Umbilical cord (tissue), 2 donors: Measurements from ENCODE around the gene CNTN6. TPM values are rescaled to one million over a fixed set of nuclear protein-coding genes. Genes with fewer than 3 reads are reported as not detected.
A peak's percentile ranks its signal among the peaks of the same experiment; 100 is the strongest.

Experiments
- DNase-seq: peaks from one replicate; pipeline ENCODE4 v3.0.0-alpha.2; 2015; ENCODE audit warnings: low spot score
- total RNA-seq: library from RNA; depleted of rRNA; stranded (reverse); fragments of >200 nt; gene quantifications from one replicate; pipeline ENCODE4 v1.2.3, GENCODE V29; 2014; ENCODE audit warnings: low replicate concordance; ENCODE audit not compliant: insufficient read depth

The CNTN6 gene
- 53.9 TPM for total RNA-seq

DNA sequence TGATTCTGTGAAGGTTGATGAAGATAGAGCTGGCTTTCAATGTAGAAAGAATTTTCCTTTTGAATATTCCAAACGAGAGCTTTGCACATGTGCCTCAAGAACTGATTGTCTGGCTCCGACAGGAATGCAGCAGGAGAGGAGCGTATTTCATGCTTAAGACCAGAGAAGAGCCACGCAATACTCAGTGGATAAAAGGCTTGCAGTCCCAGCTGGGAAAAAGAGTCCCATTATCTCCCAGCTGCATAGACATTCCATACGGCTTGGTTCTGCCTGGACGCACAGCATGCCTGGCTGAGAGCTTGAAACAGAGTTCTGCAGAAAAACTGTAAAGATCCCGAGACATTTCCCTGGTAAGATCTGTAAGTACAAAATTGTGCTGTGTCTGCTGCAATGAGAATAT lies at the start of gene CNTN6:
CNTN6 (plus strand) TSS at position 254 of the 400 bp plus-strand sequence. CDS start 54,985 bp downstream, outside the sequence.
- DNase-seq: peak; percentile 92

DNA sequence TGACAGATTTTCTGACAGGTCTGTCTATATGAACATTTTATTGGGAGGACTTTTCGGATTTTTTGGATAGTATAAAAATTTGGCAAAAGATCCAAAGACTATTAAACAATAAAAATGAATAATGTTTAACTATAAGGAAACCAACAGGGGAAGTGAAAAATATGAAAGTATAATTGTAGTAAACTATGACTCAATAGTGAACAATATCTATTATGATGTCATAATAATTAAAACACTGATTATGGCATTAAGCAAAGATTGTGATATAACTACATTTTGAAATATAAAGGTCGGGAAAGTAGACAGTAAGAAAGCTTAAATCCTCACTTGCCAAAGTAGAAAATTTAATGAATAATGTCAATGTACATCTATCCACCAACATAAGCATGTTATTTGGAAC lies 44.3 kb upstream of the CNTN6 start:
- DNase-seq: no peak

DNA sequence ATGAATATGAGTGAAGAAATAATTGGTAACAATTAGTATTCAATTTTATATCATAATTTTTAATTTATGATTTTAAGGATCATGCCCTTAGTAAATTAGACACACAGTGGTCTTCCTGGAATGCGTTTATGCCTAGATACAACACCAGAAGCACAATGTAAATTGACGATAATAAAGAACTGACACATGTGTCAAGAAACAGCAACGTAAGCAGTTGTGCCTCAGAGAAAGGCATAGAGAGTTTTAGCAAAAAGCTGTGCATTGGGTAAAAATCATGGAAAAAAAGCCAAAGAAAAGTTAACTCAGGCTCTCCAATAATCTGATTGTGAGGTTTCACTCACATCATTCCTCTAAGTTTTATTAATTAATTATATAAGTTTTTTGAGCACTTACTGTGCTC lies 37.0 kb upstream of the CNTN6 start:
- no peak for DNase-seq

DNA sequence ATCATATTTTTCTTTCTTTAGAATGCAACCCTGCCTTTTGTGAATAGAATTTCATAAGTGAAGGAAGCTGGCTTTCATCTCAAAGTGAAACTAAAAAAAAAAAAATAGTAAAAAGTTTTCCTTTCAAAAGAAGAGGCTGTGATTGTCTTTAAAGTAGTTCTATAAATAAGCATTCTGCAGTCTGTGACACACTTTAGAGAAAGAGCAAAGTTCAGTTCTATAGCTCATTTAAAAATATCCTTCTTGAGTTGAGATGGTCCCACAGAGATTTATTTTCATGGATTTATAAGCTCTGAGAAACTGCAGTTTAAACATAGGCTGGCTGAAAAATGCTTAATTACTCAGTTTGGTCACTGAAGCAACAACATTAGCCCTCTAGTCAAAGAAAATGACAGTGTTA lies 36.1 kb upstream of the CNTN6 start:
- DNase-seq: peak; percentile 70

DNA sequence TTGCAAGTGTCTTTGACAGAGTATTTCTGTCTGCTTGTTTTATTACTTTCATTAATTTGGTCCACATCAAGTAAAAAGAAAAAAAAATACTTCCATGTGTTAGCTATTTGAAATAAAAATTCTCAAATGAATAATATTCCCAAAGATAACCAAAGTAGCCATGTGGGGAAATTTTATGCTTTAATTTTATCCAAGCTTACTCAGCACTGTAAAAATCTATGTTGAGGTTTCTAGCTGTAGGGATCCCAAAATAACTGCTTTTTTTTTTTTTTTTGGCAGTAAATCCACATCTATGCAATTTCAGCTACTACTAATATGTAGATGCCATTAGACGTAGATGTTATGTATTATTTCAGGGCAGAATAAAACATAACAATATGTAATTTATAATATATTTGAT lies 35.4 kb upstream of the CNTN6 start:
- DNase-seq: peak; percentile 64

DNA sequence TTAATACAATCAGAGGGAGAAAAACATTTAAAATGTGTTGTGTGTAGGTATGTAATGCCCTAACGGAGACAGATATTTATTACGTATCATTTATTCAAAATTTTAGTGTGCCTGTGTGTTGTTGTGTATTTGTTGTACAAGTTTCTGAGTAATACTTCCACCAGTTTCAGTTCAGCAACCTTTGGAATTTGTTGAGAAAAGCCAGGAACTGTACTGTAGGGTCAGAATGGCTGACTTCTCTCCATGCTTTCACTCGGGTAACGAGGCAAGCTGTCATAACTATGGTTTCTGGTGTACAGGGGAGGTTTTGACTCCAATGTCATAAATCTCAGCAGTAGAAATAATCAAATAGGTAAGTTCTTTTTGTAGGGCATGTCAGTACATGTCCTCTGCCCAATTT lies 23.8 kb upstream of the CNTN6 start:
- no peak for DNase-seq

DNA sequence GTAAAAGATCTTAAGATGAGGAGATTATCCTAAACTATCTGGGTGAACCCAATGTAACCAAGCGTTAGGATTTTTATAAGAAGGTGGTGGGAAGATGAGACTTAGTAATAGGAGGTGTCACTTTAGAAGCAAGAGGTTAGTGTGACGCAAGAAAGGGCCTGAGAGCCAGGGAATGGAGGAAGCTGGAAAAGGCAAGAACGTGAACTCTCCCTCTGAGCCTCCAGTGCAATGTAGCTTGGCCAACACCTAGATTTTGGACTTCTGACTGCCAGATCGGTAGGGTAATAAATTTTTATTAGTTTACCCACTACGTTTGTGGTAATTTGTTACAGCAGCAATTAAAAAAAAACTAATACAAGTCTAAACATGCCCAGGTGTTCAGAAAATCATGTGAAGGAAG lies 20.8 kb upstream of the CNTN6 start:
- no peak for DNase-seq

DNA sequence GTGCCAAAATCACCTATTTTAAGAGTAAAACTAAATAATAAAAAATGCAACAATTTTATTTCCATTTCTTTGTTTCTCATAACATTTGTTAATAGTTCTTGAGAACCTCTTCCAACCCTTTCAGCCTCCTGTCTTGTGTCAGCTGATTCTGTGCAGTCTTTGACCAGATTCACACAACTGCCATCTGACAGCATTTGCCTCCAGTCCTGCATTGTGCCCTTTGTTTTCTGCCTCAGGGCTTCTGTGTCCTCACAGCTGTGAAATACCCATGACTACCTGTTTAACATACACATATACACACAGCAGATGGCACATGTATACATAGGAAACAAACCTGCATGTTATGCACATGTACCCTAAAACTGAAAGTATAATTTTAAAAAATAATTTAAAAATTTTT lies 13.2 kb upstream of the CNTN6 start:
- DNase-seq: no peak

DNA sequence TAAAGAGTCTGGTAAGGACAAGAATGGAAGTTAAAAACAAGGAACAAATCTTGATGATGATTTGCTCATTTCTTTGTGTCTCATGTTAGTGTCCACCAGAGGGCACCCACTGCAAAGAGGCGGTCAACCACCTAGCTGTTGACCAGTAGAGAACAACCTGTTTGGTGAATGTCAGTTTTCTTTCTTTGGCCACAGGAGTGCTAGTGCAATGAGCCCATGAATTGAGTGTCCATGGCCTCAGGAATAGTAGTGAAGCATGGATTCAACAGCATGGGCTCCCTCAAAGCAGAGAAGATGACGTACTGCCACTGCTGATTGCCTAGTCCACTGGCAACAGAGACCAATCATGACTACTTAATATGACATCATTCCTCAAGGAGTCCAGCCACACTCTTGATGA lies 10.7 kb upstream of the CNTN6 start:
- peak; percentile 63 for DNase-seq

DNA sequence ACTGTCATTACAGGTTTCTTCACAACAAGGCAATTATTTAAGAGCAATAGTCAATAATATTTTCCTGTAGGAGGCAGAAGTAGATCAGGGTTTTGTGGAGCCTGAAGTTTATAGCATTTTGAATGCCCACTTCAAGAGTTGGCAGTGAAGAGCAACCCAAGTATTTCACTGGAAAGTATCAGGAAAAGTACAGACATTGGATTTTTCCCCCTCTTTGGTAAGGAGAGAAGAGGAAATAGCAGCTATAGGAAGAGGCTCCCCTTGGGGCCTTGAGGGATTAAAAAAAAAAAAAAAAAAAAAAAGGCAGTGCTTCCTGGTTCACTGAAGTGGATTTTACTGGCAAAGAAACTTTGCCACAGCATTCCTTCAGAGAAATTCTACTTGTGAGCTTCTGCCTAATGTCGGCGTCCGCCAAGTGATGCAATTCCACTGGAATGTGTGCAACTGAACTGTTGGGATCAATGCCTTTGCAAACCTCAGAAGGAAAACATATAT lies 5.7 kb upstream of the CNTN6 start:
- peak; percentile 88 for DNase-seq

DNA sequence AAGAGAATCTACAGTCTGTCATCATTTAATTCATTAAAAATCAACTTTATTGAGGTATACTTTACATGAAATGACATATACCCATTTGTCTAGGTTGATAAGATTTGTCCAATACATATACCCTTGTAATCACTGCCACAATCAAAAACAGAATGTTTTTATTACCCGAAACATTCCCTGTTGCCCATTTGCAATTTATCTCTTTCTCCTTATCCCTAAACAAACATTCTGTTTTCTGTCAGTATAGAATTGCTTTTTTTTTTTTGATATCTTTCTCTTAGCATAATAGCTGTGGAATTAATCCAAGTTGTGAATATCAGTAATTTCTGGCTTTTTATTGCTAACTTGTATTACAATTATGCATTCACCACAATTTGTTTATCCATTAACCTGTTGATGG lies 4.3 kb upstream of the CNTN6 start:
- no peak for DNase-seq

DNA sequence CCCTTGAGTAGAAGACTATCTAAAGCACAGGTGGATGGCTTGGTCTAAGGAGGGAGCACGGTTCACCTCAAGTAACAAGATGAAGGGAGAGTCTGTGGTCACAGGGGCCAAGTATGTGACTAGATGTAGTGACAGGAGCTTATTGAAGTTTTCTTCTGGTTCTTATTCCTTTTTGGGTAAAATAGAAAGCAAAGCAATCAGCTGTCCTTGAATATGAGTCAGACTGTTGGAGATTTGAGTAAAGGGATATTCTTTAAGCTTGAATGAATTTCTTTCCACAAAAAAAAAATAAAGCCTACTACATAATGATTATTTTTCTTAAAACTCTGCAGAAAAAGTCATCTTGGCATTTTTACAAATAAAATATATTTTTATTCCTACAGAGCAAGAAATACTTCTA lies 1.5 kb upstream of the CNTN6 start:
- DNase-seq: peak; percentile 56

DNA sequence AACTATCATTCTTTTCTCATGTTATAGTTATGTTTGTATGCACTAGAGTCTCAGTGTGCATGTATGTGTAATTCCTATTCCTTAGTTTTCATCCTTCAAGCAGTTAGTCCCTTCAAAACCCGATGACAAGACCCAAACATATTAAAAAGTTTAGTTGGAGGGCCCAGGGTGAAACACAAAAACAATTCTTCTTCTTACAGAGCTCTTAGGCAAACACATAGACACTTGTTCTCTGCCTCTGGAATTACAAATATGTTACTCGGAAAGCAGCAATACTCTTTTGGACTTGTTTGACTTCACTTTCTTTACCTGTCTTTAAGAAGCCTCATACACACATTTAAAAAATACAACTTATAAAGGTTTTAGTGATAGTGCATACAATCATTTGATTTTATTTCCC lies 763 bp upstream of the CNTN6 start:
- DNase-seq: peak; percentile 40

DNA sequence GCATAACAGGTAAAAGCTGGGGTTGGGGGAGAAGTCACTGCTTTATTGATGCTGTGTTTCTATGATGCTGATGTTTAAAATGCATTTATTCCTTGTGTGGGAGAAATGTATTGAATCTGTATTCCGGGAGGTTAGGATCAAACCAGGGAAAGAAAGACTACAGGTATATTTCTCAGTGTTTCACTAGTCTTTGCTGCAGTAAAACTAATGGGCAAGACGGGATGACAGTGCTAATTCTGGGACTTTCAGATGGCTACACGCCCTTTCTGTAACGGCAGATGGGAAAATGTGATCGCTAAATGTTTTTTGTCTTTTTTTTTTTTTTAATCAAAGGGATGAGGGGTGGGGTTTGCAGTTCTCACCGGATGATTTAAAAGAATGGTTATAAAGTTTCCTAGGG lies 393 bp downstream of the CNTN6 start:
- DNase-seq: peak; percentile 49

DNA sequence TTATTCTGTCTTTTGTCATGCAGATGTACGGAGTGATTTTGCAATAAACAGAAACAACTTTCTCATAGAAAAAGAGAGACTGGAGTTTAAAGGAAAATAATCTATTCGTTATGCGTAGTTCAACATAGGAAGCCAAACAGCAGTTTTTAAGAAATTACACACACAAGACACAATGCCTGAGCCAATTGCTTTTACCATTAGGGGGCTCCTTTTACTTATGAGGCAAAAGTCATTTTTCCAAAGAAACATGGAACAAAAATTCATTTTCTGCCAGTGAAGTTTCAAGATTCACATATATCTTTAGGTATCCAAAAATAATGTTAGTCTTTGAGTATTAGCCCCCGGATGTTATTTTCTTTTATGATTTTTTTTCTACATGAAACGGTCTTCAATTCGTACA lies 10.7 kb downstream of the CNTN6 start:
- no peak for DNase-seq

DNA sequence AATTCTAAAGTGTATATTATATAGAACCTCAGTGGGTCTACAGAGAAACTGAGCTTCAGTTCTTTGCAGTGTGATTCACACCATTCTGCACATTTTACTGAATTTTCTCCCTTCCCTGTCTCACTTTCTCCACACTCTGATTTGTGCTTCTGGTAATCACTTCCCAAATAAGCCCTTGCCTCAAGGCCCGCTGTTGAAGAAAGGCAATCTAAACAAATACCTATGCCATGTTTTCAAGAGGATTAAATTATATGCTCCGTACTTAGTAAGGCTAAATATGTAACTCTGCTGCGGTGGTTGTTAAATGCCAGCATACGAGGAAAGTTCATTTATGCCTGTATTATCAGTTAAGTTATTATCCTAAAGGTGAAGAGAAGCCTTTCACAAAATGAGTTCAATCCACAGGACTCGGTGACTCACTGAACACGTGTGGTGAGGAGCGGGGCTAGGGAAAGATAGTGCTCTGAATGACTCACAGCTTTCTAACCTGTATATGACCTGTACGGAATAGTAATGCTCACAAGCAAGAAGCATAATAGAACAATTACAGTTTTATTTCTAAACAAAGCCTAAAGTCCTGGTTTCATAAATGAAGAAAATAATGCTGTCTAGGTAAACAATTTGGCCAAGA lies 25.1 kb downstream of the CNTN6 start:
- DNase-seq: peak; percentile 46

DNA sequence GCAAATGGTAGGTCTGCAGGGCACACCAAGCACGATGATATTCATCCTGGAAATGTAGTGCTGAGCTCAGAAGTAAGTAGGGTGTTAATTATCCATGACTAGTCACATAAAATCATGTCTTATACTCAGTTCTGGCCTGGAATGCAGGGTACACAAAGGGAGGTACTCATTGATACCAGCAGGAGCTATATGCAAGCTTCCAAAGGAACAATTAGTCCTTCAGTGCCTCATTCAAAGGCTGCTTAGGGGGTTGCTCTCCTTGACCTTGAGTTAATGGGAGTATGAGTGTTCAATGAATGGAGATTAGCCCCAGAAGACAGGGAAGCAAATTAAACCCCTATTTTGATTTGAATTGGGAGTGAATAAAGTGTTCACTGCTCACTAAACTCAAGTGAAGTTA lies 38.3 kb downstream of the CNTN6 start:
- DNase-seq: no peak

DNA sequence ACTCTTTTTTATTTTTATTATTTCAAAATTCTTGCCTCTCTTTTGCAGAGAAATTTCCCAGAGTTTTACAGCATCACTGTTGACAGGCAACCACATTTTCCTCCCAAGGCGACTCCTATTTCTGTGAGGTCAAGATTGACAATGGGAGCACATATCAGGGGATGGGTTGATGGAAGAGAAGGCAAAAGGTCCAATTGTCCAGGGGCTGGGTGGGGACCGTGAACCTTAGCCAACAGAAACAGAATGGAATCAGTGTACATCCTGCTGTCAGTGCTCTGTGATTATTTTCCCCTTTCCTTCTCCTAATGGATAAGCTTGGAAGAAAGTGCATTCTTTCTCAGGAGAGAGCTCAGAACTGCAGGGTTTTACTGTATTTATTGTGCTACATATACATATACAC lies 42.4 kb downstream of the CNTN6 start:
- no peak for DNase-seq

DNA sequence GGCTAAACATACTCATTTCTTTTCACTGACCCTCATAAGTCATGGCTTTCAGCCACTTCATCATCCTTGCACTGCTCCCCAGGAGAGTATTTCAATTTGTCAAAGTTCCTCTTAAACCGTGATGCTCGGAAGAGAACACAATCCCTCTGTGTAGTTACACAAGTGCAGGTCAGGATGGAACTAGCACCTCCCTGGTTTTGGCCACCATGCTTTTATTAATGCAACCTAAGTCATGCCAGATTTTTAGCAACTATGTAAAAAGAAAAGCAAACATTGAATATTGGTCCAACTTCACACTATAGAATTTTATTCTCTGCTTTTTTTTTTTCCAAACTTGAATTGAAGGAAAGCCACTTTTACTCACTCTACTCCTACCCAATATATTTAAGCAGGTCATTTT lies 45.2 kb downstream of the CNTN6 start:
- DNase-seq: no peak

DNA sequence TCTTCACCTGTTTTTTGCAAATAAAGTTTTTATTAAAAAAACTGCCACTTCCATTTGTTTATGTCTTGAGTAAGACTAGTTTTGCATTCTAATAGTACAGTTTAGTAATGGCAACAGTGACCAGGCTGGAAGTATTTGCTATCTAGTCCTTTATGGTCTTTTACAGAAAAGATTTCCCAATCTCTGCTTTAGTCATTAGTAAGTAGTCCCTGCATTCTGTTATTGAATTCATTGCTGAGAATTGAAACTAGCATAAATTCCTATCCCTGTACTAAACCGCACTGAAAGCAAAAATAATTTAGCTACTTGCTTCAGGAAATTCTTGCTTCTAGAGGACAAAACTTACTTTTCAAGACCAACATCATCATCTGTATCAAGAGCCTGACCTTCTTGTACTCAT lies 46.2 kb downstream of the CNTN6 start:
- peak; percentile 38 for DNase-seq

DNA sequence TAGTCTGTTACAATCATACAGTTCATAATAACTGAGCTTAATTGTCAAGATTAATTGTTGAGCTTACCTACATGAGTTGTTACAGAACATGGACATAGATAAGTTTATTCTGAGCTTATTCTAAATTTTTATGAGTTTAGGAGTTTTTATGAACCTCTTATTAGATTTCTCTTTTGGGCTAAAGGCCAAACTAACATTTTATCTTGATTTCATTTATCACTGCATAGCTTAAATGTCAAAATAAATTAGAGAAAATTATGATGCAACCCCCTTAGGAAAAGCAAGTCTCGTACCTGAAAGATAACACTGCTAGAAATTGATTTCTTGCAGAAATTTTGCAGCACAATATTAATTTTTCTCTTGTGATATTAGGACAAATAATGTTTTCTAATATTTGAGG lies 54.5 kb downstream of the CNTN6 start:
- no peak for DNase-seq

DNA sequence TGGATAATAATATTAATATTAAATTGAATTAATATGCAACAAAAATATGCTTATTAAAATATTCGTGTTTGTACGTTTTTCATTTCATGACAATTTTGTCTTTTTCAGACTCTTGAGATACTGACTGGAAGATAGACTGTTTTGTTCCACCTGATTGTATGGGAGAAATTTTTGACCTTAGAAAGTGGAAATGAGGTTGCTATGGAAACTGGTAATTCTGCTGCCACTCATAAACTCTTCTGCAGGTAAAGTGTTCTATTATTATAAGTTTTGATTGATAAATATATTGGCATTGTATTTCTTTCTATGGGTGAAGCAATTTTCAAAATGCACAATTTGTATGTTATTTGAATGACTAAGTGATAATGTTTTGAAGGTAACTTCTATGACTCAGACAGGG lies 55.0 kb downstream of the CNTN6 start:
- no peak for DNase-seq

DNA sequence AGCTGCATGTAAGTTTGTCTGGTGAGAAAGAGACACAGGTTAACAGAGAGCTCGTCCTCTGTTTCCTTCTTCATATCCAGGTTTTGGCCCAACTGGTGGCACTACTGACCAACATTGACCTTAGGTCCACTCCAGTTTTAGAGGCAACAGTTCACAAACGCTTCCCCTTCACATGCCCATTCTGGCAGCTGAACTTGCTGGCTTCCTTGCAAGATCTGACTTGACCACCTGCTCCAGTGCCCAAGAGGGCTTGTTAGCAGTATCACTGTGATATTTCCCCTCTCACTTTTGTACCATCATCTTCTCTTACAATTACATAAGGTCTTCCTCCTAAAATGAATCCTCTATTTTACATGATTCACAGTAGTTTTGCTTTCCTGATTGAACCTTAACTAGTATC lies 71.3 kb downstream of the CNTN6 start:
- no peak for DNase-seq

DNA sequence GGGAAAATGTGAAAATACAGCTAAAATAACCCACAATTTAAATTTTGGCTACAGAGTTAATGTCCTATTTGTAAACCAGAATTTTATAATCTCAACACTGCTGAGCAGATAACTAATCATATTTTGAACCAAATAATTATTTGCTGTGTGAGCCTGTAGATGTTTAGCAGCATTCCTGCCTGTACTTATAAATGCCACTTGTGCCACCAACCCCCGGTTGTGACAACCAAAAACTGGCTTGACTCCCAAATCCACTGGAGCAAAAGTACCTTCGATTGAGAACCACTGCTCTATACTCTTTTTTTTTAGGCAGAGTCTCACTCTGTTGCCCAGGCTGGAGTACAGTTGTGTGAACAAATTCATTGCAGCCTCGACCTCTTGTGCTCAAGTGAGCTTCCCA lies 78.5 kb downstream of the CNTN6 start:
- no peak for DNase-seq
